GM13976 (cell line): ENCODE data around the gene SNX33.

Experiments used
- DNase-seq: peaks from one replicate; pipeline ENCODE4 v3.0.0; 2012; ENCODE audit warnings: low spot score
- CTCF ChIP-seq: IDR thresholded peaks from 2 replicates; pipeline ENCODE4 v1.5.1; 2012; ENCODE audit warnings: borderline replicate concordance, mild to moderate bottlenecking; ENCODE audit not compliant: insufficient read depth; ENCODE audit errors: extremely low read depth, missing control alignments, control extremely low read depth
- in situ Hi-C: fragments of 300-500 bp; cut with MboI; formaldehyde crosslinking; loops from one replicate; pipeline ENCODE4 v1.12.0; 2022; ENCODE audit warnings: low sequenced_read_pairs, mixed read lengths, inconsistent platforms; ENCODE audit not compliant: unreplicated experiment

Gene SNX33

GRCh38 chr15:75641603-75642002 lies 6.1 kb upstream of the SNX33 start:
- DNase-seq = no peak
- TF ChIP-seq CTCF = no peak
- in situ Hi-C loops = loop anchor here (25.0 kb wide), 1 partner anchor 279 kb away; the partner anchor contains the start of gene MAN2C1

- DNase-seq = no peak
- in situ Hi-C loops = loop anchor here (25.0 kb wide), 1 partner anchor 282 kb away; the partner anchor contains the start of gene MAN2C1
- TF ChIP-seq CTCF = no peak
Measured at GRCh38 chr15:75644376-75644775, 3.3 kb upstream of the SNX33 start.

GRCh38 chr15:75646112-75646943 lies 1.4 kb upstream of the SNX33 start:
- in situ Hi-C loops = loop anchor here (25.0 kb wide), 1 partner anchor 284 kb away; the partner anchor contains the start of gene MAN2C1
- no peak for DNase-seq

GRCh38 chr15:75646944-75647364 lies 758 bp upstream of the SNX33 start:
- TF ChIP-seq CTCF = no peak
- in situ Hi-C loops = loop anchor here (25.0 kb wide), 1 partner anchor 285 kb away; the partner anchor contains the start of gene MAN2C1
- no peak for DNase-seq

More at GRCh38 chr15:75646112-75646943, 1.4 kb upstream of the SNX33 start:
- TF ChIP-seq CTCF = no peak

- TF ChIP-seq CTCF = no peak
- in situ Hi-C loops = loop anchor here (25.0 kb wide), 1 partner anchor 286 kb away; the partner anchor contains the start of gene MAN2C1
- peak; percentile 63 for DNase-seq
Measured at GRCh38 chr15:75648156-75649000, 666 bp downstream of the SNX33 start.
